Measurements from ENCODE around the gene S100A12. TPM values are rescaled to one million over a fixed set of nuclear protein-coding genes. Genes with fewer than 3 reads are reported as not detected.
"Not testable (repeated sequence)": the region's sequence is repeated elsewhere in the genome, so short reads cannot be mapped to it uniquely, and the experiment has no call there.

Gene S100A12
- total RNA-seq, 2 experiments from 2014 or later: not detected

DNA sequence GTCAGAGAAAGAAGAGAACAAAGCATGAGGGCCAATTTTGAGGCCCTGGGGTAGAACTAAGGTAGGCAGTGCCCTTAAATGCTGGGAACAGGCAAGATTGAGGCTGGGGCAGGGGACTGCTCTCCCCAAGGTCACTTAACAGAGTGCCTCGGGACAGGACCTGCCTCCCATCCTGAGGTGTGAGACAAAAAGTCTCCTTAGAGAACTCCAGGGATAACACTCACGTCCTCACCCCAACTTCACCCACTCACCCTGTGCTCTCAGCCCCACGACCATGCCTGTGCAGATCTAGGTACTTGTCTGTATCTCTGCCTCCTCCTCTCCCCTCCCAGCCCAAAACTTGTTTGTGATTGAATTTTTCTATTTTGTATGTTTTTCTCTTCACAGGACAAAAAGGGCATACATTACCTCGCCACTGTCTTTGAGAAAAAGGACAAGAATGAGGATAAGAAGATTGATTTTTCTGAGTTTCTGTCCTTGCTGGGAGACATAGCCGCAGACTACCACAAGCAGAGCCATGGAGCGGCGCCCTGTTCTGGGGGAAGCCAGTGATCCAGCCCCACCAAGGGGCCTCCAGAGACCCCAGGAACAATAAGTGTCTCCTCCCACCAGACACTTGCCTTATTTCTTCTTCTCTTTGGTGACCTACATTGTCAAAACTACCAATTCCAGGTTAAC lies 43.5 kb upstream of the S100A12 start:
- CTCF ChIA-PET (ENCODE audit: unreplicated experiment); H2AFZ ChIP-seq (ENCODE audit: low read length); intact Hi-C loops (cut with micrococcal nuclease; ENCODE audit: unreplicated experiment); H3K4me2 ChIP-seq (ENCODE audit: low read length); H3K36me3 ChIP-seq (ENCODE audit: insufficient read depth, low read length); DNase-seq (ENCODE audit: low spot score); H3K4me1 ChIP-seq (ENCODE audit: insufficient read depth, low read length, poor library complexity, severe bottlenecking); H3K9me3 ChIP-seq (ENCODE audit: low read length); H3K79me2 ChIP-seq (ENCODE audit: insufficient read depth, low read depth, low read length); H3K27ac ChIP-seq (ENCODE audit: low read depth, low read length, poor library complexity, severe bottlenecking); H3K9me2 ChIP-seq (ENCODE audit: insufficient read depth, low read length); H3K4me3 ChIP-seq (ENCODE audit: low read depth, low read length, poor library complexity, severe bottlenecking); POLR2A ChIA-PET; BruUV-seq (replicated peaks); H4K20me1 ChIP-seq (ENCODE audit: insufficient read depth, low read length): not testable (repeated sequence)

DNA sequence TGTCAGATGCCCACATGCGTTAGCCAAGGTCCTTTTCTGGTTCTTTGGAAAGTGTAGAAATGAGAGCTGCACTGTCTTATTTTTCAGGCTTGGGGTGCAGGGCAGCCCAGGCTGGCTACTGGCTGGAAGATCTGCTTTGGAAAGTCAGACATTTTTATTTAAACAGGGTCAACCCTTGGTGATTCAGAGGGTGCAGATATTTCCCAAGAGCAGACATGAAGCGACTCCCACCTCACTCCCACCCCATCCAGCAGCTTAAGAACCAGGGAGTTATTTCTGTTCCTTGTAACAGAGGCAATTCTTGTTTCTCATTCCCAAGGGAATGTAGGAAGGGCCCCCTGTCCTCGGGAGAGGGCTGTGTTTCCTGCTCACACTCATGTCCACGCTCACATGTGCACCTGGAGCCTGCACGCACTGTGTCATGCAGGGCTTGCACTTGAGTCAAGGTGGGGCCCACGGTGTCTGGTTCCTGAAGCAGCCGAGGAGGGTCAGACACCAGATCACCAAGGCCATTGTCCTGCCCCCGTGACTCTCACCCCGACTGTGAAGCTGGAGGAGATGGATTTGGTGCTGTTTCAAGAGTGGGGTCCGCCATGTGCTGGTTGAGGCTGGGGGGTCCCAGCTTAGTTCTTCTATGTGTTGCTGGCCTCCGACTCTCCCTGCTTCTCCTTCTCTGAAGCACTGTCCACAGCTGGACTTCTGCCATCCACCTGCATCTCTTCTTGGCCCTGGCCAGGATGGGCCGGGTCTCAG lies 41.9 kb upstream of the S100A12 start:
- H3K4me3 ChIP-seq (ENCODE audit: low read depth, low read length, poor library complexity, severe bottlenecking): no peak overlapping the region
- H3K4me2 ChIP-seq (ENCODE audit: low read length): no peak overlapping the region
- H3K27ac ChIP-seq (ENCODE audit: low read depth, low read length, poor library complexity, severe bottlenecking): no peak overlapping the region
- H3K36me3 ChIP-seq (ENCODE audit: insufficient read depth, low read length): no peaks in the 10 kb centered on the region
- no peaks in the 10 kb centered on the region for H3K4me1 ChIP-seq (ENCODE audit: insufficient read depth, low read length, poor library complexity, severe bottlenecking)
- intact Hi-C loops (cut with micrococcal nuclease; ENCODE audit: unreplicated experiment): no loop called here
- no TSS peak for BruUV-seq (replicated peaks)
- H3K9me3 ChIP-seq (ENCODE audit: low read length): no peaks in the 10 kb centered on the region
- ChIA-PET POLR2A (no interaction called here), CTCF (ENCODE audit: unreplicated experiment) (no interaction called here)
- no peak overlapping the region for H2AFZ ChIP-seq (ENCODE audit: low read length)
- H4K20me1 ChIP-seq (ENCODE audit: insufficient read depth, low read length): no peaks in the 10 kb centered on the region
- H3K9me2 ChIP-seq (ENCODE audit: insufficient read depth, low read length): no peaks in the 10 kb centered on the region
- DNase-seq (ENCODE audit: low spot score): no peak
- TF ChIP-seq CTCF (conservative IDR thresholded peaks at IDR 0.05; ENCODE audit: low read length) (no peak), EZH2phosphoT487 (IDR thresholded peaks at IDR 0.05; ENCODE audit: borderline replicate concordance, low read depth, low read length) (no peak)
- no peaks in the 10 kb centered on the region for H3K79me2 ChIP-seq (ENCODE audit: insufficient read depth, low read depth, low read length)

DNA sequence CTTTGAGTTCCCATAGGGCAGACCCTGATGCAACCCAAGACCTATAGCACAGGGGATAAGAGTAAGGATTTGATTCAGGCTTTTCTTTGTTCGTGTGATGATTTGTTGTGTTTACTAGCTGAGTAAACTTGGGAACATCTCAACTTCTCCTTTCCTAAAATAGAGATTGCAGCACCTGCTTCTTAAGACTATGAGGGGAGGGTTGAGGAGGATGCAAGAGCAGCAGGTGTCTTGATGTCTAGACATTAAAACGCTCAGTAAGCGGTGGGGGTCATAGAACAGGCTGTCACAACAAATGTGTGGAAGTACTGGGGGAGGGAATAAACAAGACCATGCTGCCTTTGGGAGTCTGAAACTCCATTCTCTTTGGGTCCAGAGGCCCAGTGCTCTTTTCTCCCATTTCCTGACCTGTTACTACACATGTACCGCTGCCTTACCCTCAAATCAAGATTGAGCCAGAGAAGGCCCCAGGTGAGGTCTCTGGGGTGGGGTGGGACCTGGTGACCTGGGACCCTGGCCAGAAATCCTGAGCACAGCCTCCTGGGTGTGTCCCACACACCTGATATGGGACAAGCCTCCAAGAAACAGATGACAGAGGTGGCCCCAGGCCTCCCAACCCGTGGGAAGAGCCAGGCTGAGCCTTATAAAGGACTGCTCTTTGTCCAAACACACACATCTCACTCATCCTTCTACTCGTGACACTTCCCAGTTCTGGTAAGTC lies 40.6 kb upstream of the S100A12 start, which contains the start of gene S100A7A:
Gene S100A7A (plus strand): TSS at position 671 of the 721 bp plus-strand sequence. CDS start 1,563 bp downstream, outside the sequence.
- Histone ChIP-seq H3K27ac (ENCODE audit: low read depth, low read length, poor library complexity, severe bottlenecking) (no peak within 1 kb of the TSS), H3K4me2 (ENCODE audit: low read length) (no peak within 1 kb of the TSS), H3K4me3 (ENCODE audit: low read depth, low read length, poor library complexity, severe bottlenecking) (no peak within 1 kb of the TSS), H3K36me3 (ENCODE audit: insufficient read depth, low read length) (no peaks in the 10 kb centered on the region), H3K9me2 (ENCODE audit: insufficient read depth, low read length) (no peaks in the 10 kb centered on the region), H3K79me2 (ENCODE audit: insufficient read depth, low read depth, low read length) (no peaks in the 10 kb centered on the region), H3K4me1 (ENCODE audit: insufficient read depth, low read length, poor library complexity, severe bottlenecking) (no peaks in the 10 kb centered on the region), H2AFZ (ENCODE audit: low read length) (no peak within 1 kb of the TSS), H4K20me1 (ENCODE audit: insufficient read depth, low read length) (no peaks in the 10 kb centered on the region), H3K9me3 (ENCODE audit: low read length) (no peaks in the 10 kb centered on the region)
- ChIA-PET POLR2A (no interaction called here), CTCF (ENCODE audit: unreplicated experiment) (no interaction called here)
- no peak for TF ChIP-seq EZH2phosphoT487 (IDR thresholded peaks at IDR 0.05; ENCODE audit: borderline replicate concordance, low read depth, low read length)
- no peak for TF ChIP-seq CTCF (conservative IDR thresholded peaks at IDR 0.05; ENCODE audit: low read length)
- no peak for DNase-seq (ENCODE audit: low spot score)
- intact Hi-C loops (cut with micrococcal nuclease; ENCODE audit: unreplicated experiment): no loop called here
- BruUV-seq (replicated peaks): no TSS peak

- POLR2A ChIA-PET; H3K36me3 ChIP-seq (ENCODE audit: insufficient read depth, low read length); H3K79me2 ChIP-seq (ENCODE audit: insufficient read depth, low read depth, low read length); H3K4me2 ChIP-seq (ENCODE audit: low read length); H3K9me3 ChIP-seq (ENCODE audit: low read length); DNase-seq (ENCODE audit: low spot score); H4K20me1 ChIP-seq (ENCODE audit: insufficient read depth, low read length); intact Hi-C loops (cut with micrococcal nuclease; ENCODE audit: unreplicated experiment); H3K9me2 ChIP-seq (ENCODE audit: insufficient read depth, low read length); H2AFZ ChIP-seq (ENCODE audit: low read length); CTCF ChIA-PET (ENCODE audit: unreplicated experiment); H3K4me3 ChIP-seq (ENCODE audit: low read depth, low read length, poor library complexity, severe bottlenecking); BruUV-seq (replicated peaks); H3K4me1 ChIP-seq (ENCODE audit: insufficient read depth, low read length, poor library complexity, severe bottlenecking); H3K27ac ChIP-seq (ENCODE audit: low read depth, low read length, poor library complexity, severe bottlenecking): not testable (repeated sequence)
Measured at GRCh38 chr1:153413961-153414360, 38.5 kb upstream of the S100A12 start.

All from OCI-LY7 (cell line).